Adipocyte (in vitro differentiated cells): Measurements from ENCODE around the gene BRD2.
A peak's percentile ranks its signal among the peaks of the same experiment; 100 is the strongest.

Experiments
- DNase-seq: peaks from one replicate; pipeline ENCODE4 v3.0.0-alpha.2; 2015; ENCODE audit warnings: low read depth
- H3K27me3 ChIP-seq: replicated peaks from 2 replicates; pipeline ENCODE4 v1.7.0; 2013; ENCODE audit warnings: mild to moderate bottlenecking, low read length, moderate library complexity; ENCODE audit not compliant: control insufficient read depth, insufficient read depth
- H3K36me3 ChIP-seq: 2 replicates; pipeline ENCODE4 v1.7.0; 2013; ENCODE audit warnings: low read length, mild to moderate bottlenecking, moderate library complexity; ENCODE audit not compliant: control insufficient read depth, insufficient read depth, severe bottlenecking
- H3K4me1 ChIP-seq: 2 replicates; pipeline ENCODE4 v1.7.0; 2013; ENCODE audit warnings: mild to moderate bottlenecking, low read length, moderate library complexity; ENCODE audit not compliant: control insufficient read depth, insufficient read depth
- H3K4me3 ChIP-seq: 2 replicates; pipeline ENCODE4 v1.7.0; 2013; ENCODE audit warnings: mild to moderate bottlenecking, low read length, moderate library complexity
- H3K9ac ChIP-seq: 2 replicates; pipeline ENCODE4 v1.7.0; 2013; ENCODE audit warnings: mild to moderate bottlenecking, low read length, moderate library complexity
- H3K9me3 ChIP-seq: 2 replicates; pipeline ENCODE4 v1.7.0; 2013; ENCODE audit warnings: mild to moderate bottlenecking, low read length, moderate library complexity; ENCODE audit not compliant: control insufficient read depth

The BRD2 gene

DNA sequence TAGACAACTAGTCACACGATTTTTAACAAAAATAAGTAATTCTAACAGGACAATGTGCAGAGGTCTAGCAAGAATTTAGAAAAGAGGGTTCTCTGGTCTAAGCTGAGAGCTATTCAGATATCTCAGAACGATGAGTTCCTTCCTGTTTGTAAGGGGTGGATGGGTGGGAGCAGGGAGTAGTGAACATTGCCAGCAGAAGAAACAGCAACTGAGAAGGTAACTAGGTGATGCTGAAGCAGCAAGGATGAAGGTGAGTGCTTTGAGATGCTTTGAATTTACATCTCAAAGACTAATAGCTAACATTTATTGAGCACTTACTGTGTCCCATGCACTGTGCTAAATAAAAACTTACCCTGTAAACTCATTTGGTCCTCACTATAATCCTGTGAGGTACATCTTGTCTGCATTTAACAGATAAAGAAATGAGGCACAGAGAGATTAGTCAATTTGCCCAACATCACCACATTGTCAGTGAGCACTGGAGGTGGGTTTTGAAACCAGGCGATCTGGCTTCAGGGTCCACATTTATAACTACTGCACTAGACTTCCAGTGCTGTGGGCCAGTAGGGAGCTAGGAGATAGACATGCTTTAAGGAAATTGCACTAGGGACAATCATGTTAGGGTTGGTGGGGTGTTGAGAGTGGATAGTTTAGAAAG, 15.7 kb downstream of the BRD2 start:
- Histone ChIP-seq H3K27me3 (no peaks in the 10 kb centered on the region), H3K36me3 (peaks cover 44% of the 10 kb centered on the region), H3K4me3 (no peak overlapping the region), H3K9ac (no peak overlapping the region), H3K9me3 (no peaks in the 10 kb centered on the region), H3K4me1 (peaks cover 25% of the 10 kb centered on the region)
- peak; percentile 13 for DNase-seq

DNA sequence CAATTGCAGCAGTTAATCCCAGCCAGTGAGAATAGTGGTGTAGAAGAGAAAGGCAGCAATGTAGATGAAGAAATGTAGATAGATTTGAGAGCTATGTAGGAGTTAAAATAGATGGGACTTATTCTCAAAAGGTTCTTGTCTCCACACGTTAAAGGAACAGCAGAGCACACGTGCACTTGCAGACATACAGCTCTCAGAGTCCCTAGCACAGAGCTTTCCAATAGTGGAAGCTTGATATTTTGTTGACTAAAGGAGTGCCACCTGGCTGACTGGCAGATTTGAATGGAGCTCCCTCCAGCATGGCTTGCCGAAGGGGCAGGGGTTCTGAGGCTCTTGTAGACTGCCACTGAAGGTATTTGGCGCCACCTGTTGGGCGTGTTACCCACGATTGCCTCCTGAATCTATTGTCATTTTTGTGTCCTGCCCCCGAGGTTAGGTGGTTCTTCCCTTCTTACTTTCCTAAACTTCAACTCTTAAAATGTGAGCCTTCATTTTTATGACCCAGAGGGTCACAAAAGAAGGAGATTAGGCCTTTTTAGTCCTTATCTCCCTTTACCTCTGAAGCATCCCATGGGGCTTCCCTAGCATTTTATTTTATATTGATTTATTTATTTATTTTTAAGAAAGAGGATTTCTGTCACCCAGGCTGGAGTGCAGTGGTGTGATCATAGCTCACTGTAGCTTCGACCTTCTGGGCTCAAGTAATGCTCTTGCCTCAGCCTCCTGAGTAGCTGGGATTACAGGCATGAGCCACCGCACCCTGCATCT, 16.4 kb downstream of the BRD2 start:
- no peak overlapping the region for H3K9ac ChIP-seq
- no peak overlapping the region for H3K4me3 ChIP-seq
- DNase-seq, result peak; percentile 94
- H3K27me3 ChIP-seq, result no peaks in the 10 kb centered on the region
- H3K36me3 ChIP-seq, result peaks cover 37% of the 10 kb centered on the region
- H3K9me3 ChIP-seq, result no peaks in the 10 kb centered on the region
- peaks cover 19% of the 10 kb centered on the region for H3K4me1 ChIP-seq

DNA sequence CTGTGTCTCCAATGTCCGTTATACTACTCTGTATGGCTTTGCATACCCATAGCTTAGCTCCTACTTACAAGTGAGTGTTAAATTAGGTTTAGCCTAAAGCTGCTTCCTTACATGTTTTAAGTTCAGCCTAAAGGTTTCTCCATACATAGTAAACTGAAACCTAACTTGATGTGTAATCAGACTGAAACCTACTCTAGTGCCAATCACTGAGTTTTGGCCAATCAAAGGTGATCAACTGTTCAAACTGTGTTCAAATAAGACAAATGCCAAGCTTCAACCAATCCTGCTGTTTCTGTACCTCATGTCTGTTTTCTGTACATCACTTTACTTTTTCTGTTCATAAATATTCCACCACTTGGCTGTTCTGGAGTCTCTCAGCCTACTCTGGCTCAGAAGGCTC, 21.0 kb downstream of the BRD2 start:
- H3K36me3 ChIP-seq, result no peaks in the 10 kb centered on the region
- no peaks in the 10 kb centered on the region for H3K9me3 ChIP-seq
- no peaks in the 10 kb centered on the region for H3K4me1 ChIP-seq
- H3K9ac ChIP-seq, result no peak overlapping the region
- no peak for DNase-seq
- H3K4me3 ChIP-seq, result no peak overlapping the region
- no peaks in the 10 kb centered on the region for H3K27me3 ChIP-seq

DNA sequence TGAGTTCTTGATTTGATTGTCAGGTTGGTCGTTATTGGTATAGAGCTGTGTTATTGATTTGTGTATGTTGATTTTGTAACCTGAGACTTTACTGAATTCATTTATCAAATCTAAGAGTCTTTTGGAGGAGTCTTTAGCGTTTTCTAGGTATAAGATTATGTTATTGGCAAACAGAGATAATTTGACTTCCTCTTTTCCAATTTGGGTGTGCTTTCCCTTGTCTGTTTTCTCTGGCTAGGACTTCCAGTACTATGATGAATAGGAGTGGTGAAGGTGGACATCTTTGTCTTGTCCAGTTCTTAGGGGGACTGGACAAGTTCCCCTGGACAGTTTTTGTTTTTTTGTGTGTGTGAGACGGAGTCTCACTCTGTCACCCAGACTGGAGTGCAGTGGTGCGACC, 23.6 kb downstream of the BRD2 start:
- Histone ChIP-seq H3K4me3 (no peak overlapping the region), H3K36me3 (no peaks in the 10 kb centered on the region), H3K27me3 (no peaks in the 10 kb centered on the region), H3K4me1 (no peaks in the 10 kb centered on the region), H3K9me3 (no peaks in the 10 kb centered on the region), H3K9ac (no peak overlapping the region)
- no peak for DNase-seq

DNA sequence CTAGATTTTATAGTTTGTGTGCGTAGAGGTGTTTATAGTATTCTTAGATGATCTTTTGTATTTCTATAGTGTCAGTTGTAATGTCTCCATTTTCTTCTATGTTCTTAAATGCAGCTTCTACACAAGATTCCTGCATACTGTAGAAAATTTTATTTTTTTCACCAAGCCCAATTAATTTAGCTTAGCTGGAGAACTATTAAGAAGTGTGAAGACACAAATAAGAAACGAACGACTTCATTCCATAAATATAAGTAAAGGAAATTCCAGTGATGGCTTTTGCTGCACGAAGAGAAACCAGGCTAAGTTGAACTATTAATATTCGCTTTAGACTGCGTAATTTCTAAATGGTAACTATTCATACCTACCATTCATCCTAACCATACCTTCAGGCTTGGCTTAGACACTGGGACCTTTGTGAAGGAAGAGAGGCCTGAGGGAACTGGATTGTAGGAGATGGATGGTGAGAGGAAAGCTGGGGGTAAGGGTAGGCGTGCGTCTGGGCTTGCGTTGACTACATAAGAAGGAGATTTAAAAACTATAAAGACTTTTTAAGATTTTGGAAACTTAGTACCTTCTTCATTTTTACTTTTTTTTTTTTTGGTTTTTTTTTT, 25.1 kb downstream of the BRD2 start:
- Histone ChIP-seq H3K9me3 (no peaks in the 10 kb centered on the region), H3K36me3 (no peaks in the 10 kb centered on the region), H3K4me3 (no peak overlapping the region), H3K9ac (no peak overlapping the region), H3K27me3 (no peaks in the 10 kb centered on the region), H3K4me1 (no peaks in the 10 kb centered on the region)
- no peak for DNase-seq

DNA sequence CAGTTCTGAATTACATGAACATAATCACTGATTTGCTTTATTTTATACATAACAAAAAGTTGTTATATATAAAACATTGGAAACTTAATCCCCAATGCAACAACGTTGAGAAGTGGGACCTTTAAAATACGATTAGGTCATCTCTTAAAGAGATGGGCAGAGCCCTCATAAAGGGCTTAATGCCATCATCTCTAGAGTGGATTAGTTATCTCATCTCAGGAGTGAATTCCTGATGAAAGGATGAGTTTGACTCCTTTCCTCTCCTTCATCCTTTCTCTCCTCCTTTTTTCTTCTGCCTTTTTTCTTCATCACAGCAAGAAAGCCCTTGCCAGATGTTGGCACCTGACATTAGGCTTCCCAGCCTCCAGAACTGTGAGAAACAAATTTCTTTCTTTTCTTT, 27.1 kb downstream of the BRD2 start:
- H3K9ac ChIP-seq, result no peak overlapping the region
- no peaks in the 10 kb centered on the region for H3K9me3 ChIP-seq
- peaks cover 7% of the 10 kb centered on the region for H3K27me3 ChIP-seq

DNA sequence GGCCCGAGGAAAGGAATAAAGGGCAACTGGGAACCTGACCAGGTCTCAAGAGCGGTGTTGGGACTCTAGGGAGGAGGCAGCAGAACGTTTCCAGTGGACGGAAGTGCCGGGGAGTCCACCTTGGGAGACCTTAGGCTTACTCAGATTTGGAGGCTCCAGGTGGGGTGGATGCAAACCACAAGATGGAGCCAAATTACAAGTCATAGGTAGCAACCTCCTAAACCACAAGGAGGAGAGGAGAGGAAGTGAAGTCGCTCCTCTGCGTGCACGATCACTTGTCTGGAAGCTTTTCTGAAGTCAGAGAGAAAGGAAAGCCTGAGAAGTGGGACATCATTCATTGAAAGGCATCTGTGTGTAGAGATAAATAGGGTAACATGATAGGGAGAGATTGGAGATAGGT, 31.7 kb downstream of the BRD2 start:
- no peak overlapping the region for H3K4me3 ChIP-seq
- no peaks in the 10 kb centered on the region for H3K36me3 ChIP-seq
- no peak overlapping the region for H3K9ac ChIP-seq
- no peaks in the 10 kb centered on the region for H3K4me1 ChIP-seq
- peaks cover 40% of the 10 kb centered on the region for H3K27me3 ChIP-seq
- no peak for DNase-seq
- no peaks in the 10 kb centered on the region for H3K9me3 ChIP-seq

More for the DNA sequence above, 27.1 kb downstream of the BRD2 start:
- Histone ChIP-seq H3K4me1 (no peaks in the 10 kb centered on the region), H3K4me3 (no peak overlapping the region), H3K36me3 (no peaks in the 10 kb centered on the region)
- no peak for DNase-seq

DNA sequence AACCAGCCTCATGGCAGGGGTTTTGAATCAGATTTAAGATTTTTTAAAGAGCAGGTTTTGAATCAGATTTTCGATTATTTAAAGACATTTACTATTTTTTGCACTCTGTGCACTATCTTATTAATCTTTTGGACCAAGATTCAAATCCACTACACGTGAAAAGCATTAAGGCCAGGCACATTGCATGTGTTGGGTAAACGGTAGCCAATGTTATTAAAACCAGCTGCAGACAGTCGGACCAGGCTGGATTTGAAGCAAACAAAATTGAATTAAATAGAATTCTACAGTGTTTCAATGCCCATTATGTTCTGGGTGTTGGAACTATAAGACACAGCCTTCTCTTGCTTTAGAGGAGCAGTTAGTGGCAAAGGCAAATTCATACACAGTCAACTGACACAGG, 33.3 kb downstream of the BRD2 start:
- Histone ChIP-seq H3K9ac (no peak overlapping the region), H3K27me3 (peaks cover 47% of the 10 kb centered on the region), H3K4me3 (no peak overlapping the region), H3K36me3 (no peaks in the 10 kb centered on the region), H3K4me1 (no peaks in the 10 kb centered on the region), H3K9me3 (no peaks in the 10 kb centered on the region)
- no peak for DNase-seq

DNA sequence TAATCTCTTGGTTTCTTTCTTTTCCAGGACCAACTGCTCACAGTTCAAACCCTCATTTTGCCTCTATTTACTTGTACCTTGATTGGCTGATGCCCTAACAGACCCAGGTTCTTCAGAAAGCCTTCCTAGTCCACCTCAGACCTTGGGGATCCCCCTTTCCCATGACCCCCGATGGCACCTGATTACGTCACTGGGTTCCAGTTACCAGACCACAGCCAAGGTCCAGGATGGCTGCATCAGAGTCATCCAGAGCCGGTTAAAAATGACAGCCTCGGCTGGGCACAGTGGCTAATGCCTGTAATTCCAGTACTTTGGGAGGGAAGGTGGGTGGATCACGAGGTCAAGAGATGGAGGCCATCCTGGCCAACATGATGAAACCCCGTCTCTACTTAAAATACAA, 36.5 kb downstream of the BRD2 start:
- H3K9ac ChIP-seq, result no peak overlapping the region
- H3K4me3 ChIP-seq, result no peak overlapping the region
- H3K36me3 ChIP-seq, result no peaks in the 10 kb centered on the region
- peaks cover 3% of the 10 kb centered on the region for H3K4me1 ChIP-seq
- H3K9me3 ChIP-seq, result no peaks in the 10 kb centered on the region
- no peak for DNase-seq
- H3K27me3 ChIP-seq, result peaks cover 53% of the 10 kb centered on the region

DNA sequence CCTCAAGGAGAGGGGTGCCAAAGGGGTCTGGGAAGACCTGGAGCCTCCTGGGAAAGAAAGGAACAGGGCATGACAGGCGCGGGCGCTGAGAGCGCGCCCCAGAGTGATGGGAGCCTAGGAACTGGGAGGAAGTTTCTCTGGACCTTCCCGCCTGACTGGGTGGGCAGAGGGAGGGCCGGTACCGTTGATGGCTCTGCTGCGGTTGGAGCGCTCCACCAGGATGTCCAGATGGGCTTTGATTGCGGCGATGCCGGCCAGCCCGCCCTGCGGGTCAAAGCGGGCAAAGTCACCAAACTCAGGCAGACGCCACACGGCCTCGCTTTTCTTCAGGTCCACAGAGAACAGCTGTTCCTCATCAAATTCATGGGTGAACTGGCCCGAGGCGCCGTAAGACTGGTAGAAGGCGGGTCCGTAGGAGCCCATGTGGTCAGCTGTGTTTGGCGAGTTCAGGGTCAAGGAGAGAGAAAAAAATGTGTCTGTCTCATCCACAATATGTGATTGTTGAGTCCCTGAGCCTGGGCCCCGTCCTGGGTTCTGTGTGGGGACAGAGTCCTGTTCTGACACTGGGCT, 39.5 kb downstream of the BRD2 start:
- H3K36me3 ChIP-seq, result no peaks in the 10 kb centered on the region
- H3K4me1 ChIP-seq, result peaks cover 3% of the 10 kb centered on the region
- DNase-seq, result no peak
- H3K9me3 ChIP-seq, result no peaks in the 10 kb centered on the region
- no peak overlapping the region for H3K9ac ChIP-seq
- no peak overlapping the region for H3K4me3 ChIP-seq
- peaks cover 47% of the 10 kb centered on the region for H3K27me3 ChIP-seq
